Loucy (cell line): ENCODE measurements around the gene SLC29A3.

Source experiments
- H2AFZ ChIP-seq: fragments of 200-600 bp; sonication (generic); 2 replicates; pipeline ENCODE4 v1.6.0; 2016; ENCODE audit warnings: antibody characterized with exemption, mild to moderate bottlenecking, low read length, moderate library complexity
- H3F3A ChIP-seq: fragments of 200-600 bp; 2 replicates; pipeline ENCODE4 v1.6.0; 2016; ENCODE audit warnings: antibody characterized with exemption, low read depth, mild to moderate bottlenecking
- H3K27me3 ChIP-seq: fragments of 200-600 bp; sonication (generic); 2 replicates; pipeline ENCODE4 v1.6.1; 2014; ENCODE audit warnings: low read length, mild to moderate bottlenecking; ENCODE audit not compliant: insufficient read depth, poor library complexity, severe bottlenecking
- H3K36me3 ChIP-seq: fragments of 200-600 bp; sonication (generic); 2 replicates; pipeline ENCODE4 v1.6.1; 2016; ENCODE audit warnings: low read length; ENCODE audit not compliant: insufficient read depth
- H3K4me1 ChIP-seq: fragments of 200-600 bp; sonication (generic); 2 replicates; pipeline ENCODE4 v1.5.1; 2014; ENCODE audit warnings: low read length, mild to moderate bottlenecking; ENCODE audit not compliant: insufficient read depth, poor library complexity, severe bottlenecking
- H3K4me2 ChIP-seq: fragments of 200-600 bp; sonication (generic); 2 replicates; pipeline ENCODE4 v1.6.0; 2014; ENCODE audit warnings: antibody characterized with exemption, low read length, low read depth, mild to moderate bottlenecking; ENCODE audit not compliant: poor library complexity, severe bottlenecking
- H3K4me3 ChIP-seq: fragments of 200-600 bp; sonication (generic); 2 replicates; pipeline ENCODE4 v1.5.1; 2014; ENCODE audit warnings: low read length, mild to moderate bottlenecking, mixed read lengths; ENCODE audit not compliant: poor library complexity, severe bottlenecking
- H3K79me2 ChIP-seq: fragments of 200-600 bp; sonication (generic); 2 replicates; pipeline ENCODE4 v1.6.1; 2014; ENCODE audit warnings: low read length; ENCODE audit not compliant: insufficient read depth
- H3K9ac ChIP-seq: fragments of 200-600 bp; sonication (generic); 2 replicates; pipeline ENCODE4 v1.6.0; 2014; ENCODE audit warnings: mild to moderate bottlenecking, low read depth, low read length, moderate library complexity; ENCODE audit not compliant: poor library complexity, severe bottlenecking
- H3K9me2 ChIP-seq: fragments of 200-600 bp; sonication (generic); replicated peaks from 2 replicates; pipeline ENCODE4 v1.6.1; 2016; ENCODE audit warnings: low read depth, low read length, mixed read lengths
- H3K9me3 ChIP-seq: fragments of 200-600 bp; sonication (generic); 2 replicates; pipeline ENCODE4 v1.6.1; 2014; ENCODE audit warnings: mild to moderate bottlenecking, antibody characterized with exemption, low read length, low read depth; ENCODE audit not compliant: insufficient read depth
- H4K20me1 ChIP-seq: fragments of 200-600 bp; sonication (generic); 2 replicates; pipeline ENCODE4 v1.6.0; 2014; ENCODE audit warnings: antibody characterized with exemption, low read length, mild to moderate bottlenecking; ENCODE audit not compliant: insufficient read depth, poor library complexity, severe bottlenecking
- CTCF ChIP-seq: fragments of 200-600 bp; sonication (generic); conservative IDR thresholded peaks from 2 replicates; pipeline ENCODE4 v1.5.1; 2014; ENCODE audit warnings: mild to moderate bottlenecking, antibody characterized with exemption, low read length
- EZH2phosphoT487 ChIP-seq: fragments of 200-600 bp; IDR thresholded peaks from 2 replicates; pipeline ENCODE4 v1.6.1; 2018; ENCODE audit warnings: antibody characterized with exemption, mild to moderate bottlenecking, moderate library complexity, borderline replicate concordance

Gene SLC29A3

GRCh38 chr10:71319042-71319799, at the start of gene SLC29A3:
Gene SLC29A3, plus strand, starts transcription at chr10:71319259. Its CDS starts 51 bp downstream, at chr10:71319310.
- H3K4me1 ChIP-seq, result peaks cover 54% of the 10 kb centered on the region
- H3K36me3 ChIP-seq, result no peaks in the 10 kb centered on the region
- H3K9ac ChIP-seq, result peak within 1 kb of the TSS; percentile 91
- H3F3A ChIP-seq, result peaks cover 9% of the 10 kb centered on the region; the same call in 1 of the 2 replicates
- H3K4me2 ChIP-seq, result peak within 1 kb of the TSS; percentile 96
- peaks cover 25% of the 10 kb centered on the region for H3K79me2 ChIP-seq
- no peaks in the 10 kb centered on the region for H3K9me2 ChIP-seq
- no peaks in the 10 kb centered on the region for H3K9me3 ChIP-seq
- H2AFZ ChIP-seq, result peak within 1 kb of the TSS; percentile 99
- no peaks in the 10 kb centered on the region for H4K20me1 ChIP-seq
- H3K4me3 ChIP-seq, result peak within 1 kb of the TSS; percentile 97
- H3K27me3 ChIP-seq, result no peaks in the 10 kb centered on the region
- TF ChIP-seq EZH2phosphoT487 (no peak), CTCF (peak; percentile 67)

DNA sequence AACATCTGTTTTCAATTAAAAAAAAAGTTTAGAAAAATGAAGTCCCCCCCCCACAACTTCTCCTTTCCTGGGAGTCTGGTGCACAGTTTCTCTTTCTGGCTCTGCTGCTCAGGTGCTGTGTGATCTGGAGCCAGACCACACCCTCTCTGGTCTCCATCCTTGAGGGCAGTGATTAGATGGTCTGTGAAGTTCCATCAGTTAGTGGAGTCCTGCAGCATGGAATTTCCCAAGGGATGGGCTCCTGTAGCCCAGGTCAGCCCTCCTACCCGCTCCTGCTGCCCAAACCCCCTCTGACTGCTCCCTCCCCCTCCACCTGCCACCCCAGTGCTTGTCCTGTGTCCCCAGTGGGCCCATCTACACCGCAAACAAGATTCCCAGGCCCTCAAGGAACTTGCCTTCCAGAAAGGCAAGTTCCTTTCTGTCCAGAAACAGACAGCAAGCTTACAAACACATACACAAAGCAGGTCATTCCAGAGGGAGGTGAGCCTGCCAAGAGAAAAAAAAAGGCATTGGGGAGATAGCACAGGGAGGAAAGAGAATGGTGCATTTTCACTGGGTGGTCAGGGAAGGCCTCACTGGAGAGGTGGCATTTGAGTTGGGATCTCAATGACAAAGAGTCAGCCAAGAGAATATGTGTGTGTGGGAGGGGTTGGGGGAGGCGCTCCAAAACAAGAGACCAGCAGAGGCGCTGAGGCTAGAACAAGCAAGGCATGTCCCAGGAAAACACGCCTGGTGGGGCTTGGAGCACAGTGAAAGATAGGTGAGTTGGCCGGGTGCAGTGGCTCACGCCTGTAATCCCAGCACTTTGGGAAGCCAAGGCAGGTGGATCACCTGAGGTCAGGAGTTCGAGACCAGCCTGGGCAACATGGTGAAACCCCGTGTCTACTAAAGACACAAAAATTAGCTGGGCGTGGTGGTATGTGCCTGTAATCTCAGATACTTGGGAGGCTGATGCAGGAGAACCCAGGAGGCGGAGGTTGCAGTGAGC, 49.5 kb upstream of the SLC29A3 start:
- Histone ChIP-seq H3K27me3 (no peaks in the 10 kb centered on the region), H3K9ac (no peak overlapping the region), H3K36me3 (no peaks in the 10 kb centered on the region), H3K79me2 (no peaks in the 10 kb centered on the region), H3K9me3 (no peaks in the 10 kb centered on the region), H4K20me1 (no peaks in the 10 kb centered on the region), H3F3A (no peaks in the 10 kb centered on the region), H2AFZ (no peak overlapping the region), H3K9me2 (no peaks in the 10 kb centered on the region), H3K4me2 (no peak overlapping the region), H3K4me1 (peaks cover 7% of the 10 kb centered on the region), H3K4me3 (no peak overlapping the region)
- TF ChIP-seq EZH2phosphoT487, result no peak
- no peak for TF ChIP-seq CTCF

- TF ChIP-seq CTCF (peak; percentile 70), EZH2phosphoT487 (no peak)
- Histone ChIP-seq H2AFZ (no peak overlapping the region), H3K9me3 (no peaks in the 10 kb centered on the region), H3K9me2 (no peaks in the 10 kb centered on the region), H3K4me3 (no peak overlapping the region), H3K79me2 (no peaks in the 10 kb centered on the region), H3K36me3 (no peaks in the 10 kb centered on the region), H3K4me2 (no peak overlapping the region), H3K9ac (no peak overlapping the region), H4K20me1 (no peaks in the 10 kb centered on the region), H3K4me1 (peaks cover 7% of the 10 kb centered on the region), H3F3A (no peaks in the 10 kb centered on the region), H3K27me3 (no peaks in the 10 kb centered on the region)
Measured at GRCh38 chr10:71270301-71271220, 48.5 kb upstream of the SLC29A3 start.
